ENCODE data around the gene HNRNPL. TPM values are rescaled to one million over a fixed set of nuclear protein-coding genes. Genes with fewer than 3 reads are reported as not detected.

The HNRNPL gene
- total and polyA plus RNA-seq, 2 donors (not counting 1 experiment from before 2014, with no cell fraction given): 292 to 418 TPM

DNA sequence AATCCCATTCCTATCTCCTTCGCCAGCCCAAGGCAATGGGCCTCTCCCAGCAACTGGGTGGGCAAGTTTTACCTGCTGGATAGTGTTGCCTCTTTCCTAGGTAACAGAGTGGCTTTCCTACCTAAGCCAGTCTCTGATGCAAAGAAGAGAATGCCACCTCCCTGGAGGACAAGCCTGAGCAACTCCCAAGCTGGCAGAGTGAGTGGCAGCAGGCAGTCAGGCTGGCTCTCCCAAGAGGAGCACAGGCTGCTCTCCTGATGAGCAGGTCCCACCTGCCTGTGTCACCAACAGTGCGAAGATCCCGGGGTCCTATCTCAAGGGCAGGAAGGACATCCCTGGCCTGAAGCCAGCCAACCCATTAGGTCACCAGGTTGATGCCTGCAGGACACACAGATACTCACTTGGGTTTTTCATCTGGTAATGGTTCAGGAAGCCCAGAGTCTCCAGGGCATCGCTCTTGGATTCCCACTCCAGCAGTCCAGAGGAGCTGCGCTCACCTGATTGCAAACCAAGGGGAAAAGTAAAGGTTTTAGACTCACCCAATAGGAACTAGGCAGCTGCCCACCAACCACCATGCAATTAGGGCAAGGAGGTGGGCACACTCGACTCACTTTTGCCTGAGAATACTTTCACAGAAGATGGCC, 12.7 kb downstream of the HNRNPL start:
- no peak overlapping the region for H3K4me3 ChIP-seq (ENCODE audit: control extremely low read depth in 1 of 5, extremely low read depth in 1 of 5, insufficient read depth in 1 of 5, low read depth in 2 of 5, low read length in 4 of 5)
- no peaks in the 10 kb centered on the region for H3K9me3 Mint-ChIP-seq (ENCODE audit: insufficient read depth)
- no peak overlapping the region for H3K9ac ChIP-seq (ENCODE audit: low read length)
- H2AFZ ChIP-seq (ENCODE audit: insufficient read depth, low read depth, low read length, poor library complexity, severe bottlenecking): no peak overlapping the region
- no peaks in the 10 kb centered on the region for H3K9me3 ChIP-seq (ENCODE audit: control extremely low read depth in 1 of 3, control insufficient read depth in 2 of 3, insufficient read depth in 1 of 3, low read length in 2 of 3)
- H3K27me3 ChIP-seq (replicated peaks in 1 of 4; ENCODE audit: control extremely low read depth in 1 of 4, control insufficient read depth in 3 of 4, insufficient read depth in 4 of 4, low read length in 3 of 4): no peaks in the 10 kb centered on the region
- no peak for TF ChIP-seq EZH2 (IDR thresholded peaks at IDR 0.05; ENCODE audit: borderline replicate concordance, insufficient read depth, low read depth, low read length, poor library complexity, severe bottlenecking)
- no peak for TF ChIP-seq CTCF (IDR thresholded peaks at IDR 0.05)
- peaks cover 15% of the 10 kb centered on the region for H3K4me1 Mint-ChIP-seq
- peaks cover 16% of the 10 kb centered on the region in 2 donors for H3K4me1 ChIP-seq (ENCODE audit: control insufficient read depth in 2 of 2, insufficient read depth in 2 of 2, low read length in 2 of 2)
- H3K79me2 ChIP-seq (ENCODE audit: control insufficient read depth, insufficient read depth, low read length): peaks cover 38% of the 10 kb centered on the region
- H3K4me3 Mint-ChIP-seq: no peak overlapping the region
- ChIA-PET POLR2A (interaction anchor here (1.4 kb wide), 1 partner anchor 12 kb away, joined by 4 read pairs; no protein-coding TSS in a partner anchor), CTCF (interaction anchor here (1.1 kb wide), 1 partner anchor 32 kb away, joined by 6 read pairs; no protein-coding TSS in a partner anchor)
- 97% methylated on average over 5 of the region's 6 CpGs for WGBS (ENCODE audit: insufficient coverage)
- peaks cover 57% of the 10 kb centered on the region for H4K20me1 ChIP-seq (ENCODE audit: control insufficient read depth, insufficient read depth, low read length, poor library complexity, severe bottlenecking)
- peaks cover 9 to 61% of the 10 kb centered on the region in 2 experiments for H3K36me3 ChIP-seq (replicated peaks in 1 of 2; ENCODE audit: control extremely low read depth in 1 of 2, control insufficient read depth in 1 of 2, extremely low read depth in 1 of 2, insufficient read depth in 2 of 2, low read length in 1 of 2)
- no peak for DNase-seq
- no peak for ATAC-seq (ENCODE audit: low read depth)
- H3K27ac ChIP-seq (ENCODE audit: low read length in 2 of 2): no peak overlapping the region
- H3K27ac Mint-ChIP-seq: no peak overlapping the region
- H3K4me2 ChIP-seq (replicated peaks; ENCODE audit: low read depth, low read length, poor library complexity, severe bottlenecking): no peak overlapping the region
- intact Hi-C loops (cut with micrococcal nuclease): no loop called here
- no peaks in the 10 kb centered on the region for H3K27me3 Mint-ChIP-seq
